GM23338 (cell line): Measurements from ENCODE around the gene TAS2R41. TPM values are rescaled to one million over a fixed set of nuclear protein-coding genes. Genes with fewer than 3 reads are reported as not detected.

Experiments
- ATAC-seq: fragments of 200-7000 bp; cut with Tn5 transposase; 3 replicates; pipeline ENCODE4 v1.9.1; 2020
- DNase-seq: peaks from one replicate; pipeline ENCODE4 v3.0.0-alpha.2; 2015; ENCODE audit warnings: low spot score
- H2AFZ ChIP-seq: fragments of 200-600 bp; sonication (generic); 2 replicates; pipeline ENCODE4 v1.8.0; 2016; ENCODE audit warnings: antibody characterized with exemption, mild to moderate bottlenecking, moderate library complexity
- H3F3A ChIP-seq: fragments of 200-600 bp; sonication (generic); replicated peaks from 2 replicates; pipeline ENCODE4 v1.8.0; 2017; ENCODE audit warnings: antibody characterized with exemption, mixed run types, low read depth
- H3K27ac ChIP-seq: fragments of 200-600 bp; sonication (generic); 2 replicates; pipeline ENCODE4 v1.6.1; 2016; ENCODE audit warnings: low read depth
- H3K27me3 ChIP-seq: fragments of 200-600 bp; sonication (generic); 2 replicates; pipeline ENCODE4 v1.8.0; 2016; ENCODE audit warnings: mild to moderate bottlenecking, mixed run types, moderate library complexity; ENCODE audit not compliant: insufficient read depth
- H3K36me3 ChIP-seq: fragments of 200-600 bp; sonication (generic); 2 replicates; pipeline ENCODE4 v1.8.0; 2016; ENCODE audit warnings: mild to moderate bottlenecking; ENCODE audit not compliant: insufficient read depth
- H3K4me1 ChIP-seq: fragments of 200-600 bp; sonication (generic); 2 replicates; pipeline ENCODE4 v1.8.0; 2016; ENCODE audit warnings: mild to moderate bottlenecking, moderate library complexity; ENCODE audit not compliant: insufficient read depth
- H3K4me2 ChIP-seq: fragments of 200-600 bp; sonication (generic); 2 replicates; pipeline ENCODE4 v1.7.1; 2017; ENCODE audit warnings: mixed run types
- H3K4me3 ChIP-seq: fragments of 200-600 bp; sonication (generic); 2 replicates; pipeline ENCODE4 v1.6.1; 2016; ENCODE audit warnings: mixed run types
- H3K79me2 ChIP-seq: fragments of 200-600 bp; sonication (generic); replicated peaks from 2 replicates; pipeline ENCODE4 v1.8.0; 2017; ENCODE audit warnings: mild to moderate bottlenecking; ENCODE audit not compliant: insufficient read depth
- H3K9me2 ChIP-seq: fragments of 200-600 bp; sonication (generic); 2 replicates; pipeline ENCODE4 v1.8.0; 2017; ENCODE audit not compliant: insufficient read depth
- H4K20me1 ChIP-seq: fragments of 200-600 bp; sonication (generic); replicated peaks from 2 replicates; pipeline ENCODE4 v1.8.0; 2017; ENCODE audit warnings: mild to moderate bottlenecking; ENCODE audit not compliant: insufficient read depth
- H3K27ac Mint-ChIP-seq: 2 replicates; pipeline ENCODE4 v1.8.0; 2020; ENCODE audit warnings: inconsistent platforms, mild to moderate bottlenecking, moderate library complexity, mixed read lengths
- H3K27me3 Mint-ChIP-seq: 3 replicates; pipeline ENCODE4 v1.8.0; 2022; ENCODE audit warnings: low read depth, mild to moderate bottlenecking, moderate library complexity, mixed read lengths, inconsistent platforms; ENCODE audit not compliant: insufficient read depth, poor library complexity
- H3K36me3 Mint-ChIP-seq: 3 replicates; pipeline ENCODE4 v1.8.0; 2021; ENCODE audit warnings: low read depth, mild to moderate bottlenecking, inconsistent platforms, moderate library complexity, mixed read lengths
- H3K4me1 Mint-ChIP-seq: 3 replicates; pipeline ENCODE4 v1.8.0; 2020; ENCODE audit warnings: mild to moderate bottlenecking, inconsistent platforms, mixed read lengths
- H3K4me3 Mint-ChIP-seq: 3 replicates; pipeline ENCODE4 v1.8.0; 2021; ENCODE audit warnings: moderate library complexity, mild to moderate bottlenecking, inconsistent platforms, mixed read lengths
- H3K9me3 Mint-ChIP-seq: 3 replicates; pipeline ENCODE4 v1.8.0; 2020; ENCODE audit warnings: moderate library complexity, mild to moderate bottlenecking, inconsistent platforms, mixed read lengths
- CREB1 ChIP-seq: fragments of 250-450 bp; sonication (Bioruptor Pico); IDR thresholded peaks from 2 replicates; pipeline ENCODE4 v1.5.0; 2020; ENCODE audit warnings: low read depth, mild to moderate bottlenecking, moderate library complexity
- CTCF ChIP-seq, 2 experiments: fragments of 200-600 bp in 1 of 2; sonication (generic) in 1 of 2; conservative IDR thresholded peaks; 2 replicates each; pipeline versions ENCODE4 v1.5.1 to v1.6.1; 2016 to 2017; ENCODE audit warnings: antibody characterized with exemption in 2 of 2, low read depth in 2 of 2, mild to moderate bottlenecking in 2 of 2, moderate library complexity in 1 of 2
- ETS1 ChIP-seq: IDR thresholded peaks from 2 replicates; pipeline ENCODE4 v1.6.1; 2016; ENCODE audit warnings: antibody characterized with exemption
- EZH2 ChIP-seq: fragments of 200-600 bp; sonication (generic); IDR thresholded peaks from one replicate; pipeline ENCODE4 v1.8.0; 2017; ENCODE audit warnings: antibody characterized with exemption, mild to moderate bottlenecking, low read depth; ENCODE audit not compliant: unreplicated experiment
- POLR2AphosphoS5 ChIP-seq: IDR thresholded peaks from 2 replicates; pipeline ENCODE4 v1.6.1; 2016; ENCODE audit warnings: antibody characterized with exemption, low read depth
- ZNF114 ChIP-seq: fragments of 250-450 bp; sonication (Bioruptor Pico); IDR thresholded peaks from 2 replicates; pipeline ENCODE4 v1.5.0; 2020; ENCODE audit warnings: mild to moderate bottlenecking, moderate library complexity
- polyA plus RNA-seq: library from polyadenylated mRNA; unstranded; fragments of >200 nt; fragmentation: Nextera tagmentation; extraction: Ambion mirVana; gene quantifications from 2 replicates; pipeline ENCODE4 v1.2.1, GENCODE V29; 2016
- total RNA-seq: library from RNA; depleted of rRNA; stranded (reverse); fragments of >200 nt; shearing (Covaris generic); gene quantifications from 2 replicates; pipeline ENCODE4 v1.2.3, GENCODE V29; 2014
- TF ChIP-seq, protein P1 (sequence below): fragments of 250-450 bp; sonication (Bioruptor Pico); IDR thresholded peaks from 2 replicates; pipeline ENCODE4 v1.5.0; 2020; ENCODE audit warnings: mild to moderate bottlenecking, moderate library complexity

The TAS2R41 gene
- total and polyA plus RNA-seq, 2 experiments from 2014 or later, result 1.2 TPM; not detected in 1

GRCh38 chr7:143448429-143448828, 29.2 kb upstream of the TAS2R41 start (continued):
- TF ChIP-seq, protein P1, sequence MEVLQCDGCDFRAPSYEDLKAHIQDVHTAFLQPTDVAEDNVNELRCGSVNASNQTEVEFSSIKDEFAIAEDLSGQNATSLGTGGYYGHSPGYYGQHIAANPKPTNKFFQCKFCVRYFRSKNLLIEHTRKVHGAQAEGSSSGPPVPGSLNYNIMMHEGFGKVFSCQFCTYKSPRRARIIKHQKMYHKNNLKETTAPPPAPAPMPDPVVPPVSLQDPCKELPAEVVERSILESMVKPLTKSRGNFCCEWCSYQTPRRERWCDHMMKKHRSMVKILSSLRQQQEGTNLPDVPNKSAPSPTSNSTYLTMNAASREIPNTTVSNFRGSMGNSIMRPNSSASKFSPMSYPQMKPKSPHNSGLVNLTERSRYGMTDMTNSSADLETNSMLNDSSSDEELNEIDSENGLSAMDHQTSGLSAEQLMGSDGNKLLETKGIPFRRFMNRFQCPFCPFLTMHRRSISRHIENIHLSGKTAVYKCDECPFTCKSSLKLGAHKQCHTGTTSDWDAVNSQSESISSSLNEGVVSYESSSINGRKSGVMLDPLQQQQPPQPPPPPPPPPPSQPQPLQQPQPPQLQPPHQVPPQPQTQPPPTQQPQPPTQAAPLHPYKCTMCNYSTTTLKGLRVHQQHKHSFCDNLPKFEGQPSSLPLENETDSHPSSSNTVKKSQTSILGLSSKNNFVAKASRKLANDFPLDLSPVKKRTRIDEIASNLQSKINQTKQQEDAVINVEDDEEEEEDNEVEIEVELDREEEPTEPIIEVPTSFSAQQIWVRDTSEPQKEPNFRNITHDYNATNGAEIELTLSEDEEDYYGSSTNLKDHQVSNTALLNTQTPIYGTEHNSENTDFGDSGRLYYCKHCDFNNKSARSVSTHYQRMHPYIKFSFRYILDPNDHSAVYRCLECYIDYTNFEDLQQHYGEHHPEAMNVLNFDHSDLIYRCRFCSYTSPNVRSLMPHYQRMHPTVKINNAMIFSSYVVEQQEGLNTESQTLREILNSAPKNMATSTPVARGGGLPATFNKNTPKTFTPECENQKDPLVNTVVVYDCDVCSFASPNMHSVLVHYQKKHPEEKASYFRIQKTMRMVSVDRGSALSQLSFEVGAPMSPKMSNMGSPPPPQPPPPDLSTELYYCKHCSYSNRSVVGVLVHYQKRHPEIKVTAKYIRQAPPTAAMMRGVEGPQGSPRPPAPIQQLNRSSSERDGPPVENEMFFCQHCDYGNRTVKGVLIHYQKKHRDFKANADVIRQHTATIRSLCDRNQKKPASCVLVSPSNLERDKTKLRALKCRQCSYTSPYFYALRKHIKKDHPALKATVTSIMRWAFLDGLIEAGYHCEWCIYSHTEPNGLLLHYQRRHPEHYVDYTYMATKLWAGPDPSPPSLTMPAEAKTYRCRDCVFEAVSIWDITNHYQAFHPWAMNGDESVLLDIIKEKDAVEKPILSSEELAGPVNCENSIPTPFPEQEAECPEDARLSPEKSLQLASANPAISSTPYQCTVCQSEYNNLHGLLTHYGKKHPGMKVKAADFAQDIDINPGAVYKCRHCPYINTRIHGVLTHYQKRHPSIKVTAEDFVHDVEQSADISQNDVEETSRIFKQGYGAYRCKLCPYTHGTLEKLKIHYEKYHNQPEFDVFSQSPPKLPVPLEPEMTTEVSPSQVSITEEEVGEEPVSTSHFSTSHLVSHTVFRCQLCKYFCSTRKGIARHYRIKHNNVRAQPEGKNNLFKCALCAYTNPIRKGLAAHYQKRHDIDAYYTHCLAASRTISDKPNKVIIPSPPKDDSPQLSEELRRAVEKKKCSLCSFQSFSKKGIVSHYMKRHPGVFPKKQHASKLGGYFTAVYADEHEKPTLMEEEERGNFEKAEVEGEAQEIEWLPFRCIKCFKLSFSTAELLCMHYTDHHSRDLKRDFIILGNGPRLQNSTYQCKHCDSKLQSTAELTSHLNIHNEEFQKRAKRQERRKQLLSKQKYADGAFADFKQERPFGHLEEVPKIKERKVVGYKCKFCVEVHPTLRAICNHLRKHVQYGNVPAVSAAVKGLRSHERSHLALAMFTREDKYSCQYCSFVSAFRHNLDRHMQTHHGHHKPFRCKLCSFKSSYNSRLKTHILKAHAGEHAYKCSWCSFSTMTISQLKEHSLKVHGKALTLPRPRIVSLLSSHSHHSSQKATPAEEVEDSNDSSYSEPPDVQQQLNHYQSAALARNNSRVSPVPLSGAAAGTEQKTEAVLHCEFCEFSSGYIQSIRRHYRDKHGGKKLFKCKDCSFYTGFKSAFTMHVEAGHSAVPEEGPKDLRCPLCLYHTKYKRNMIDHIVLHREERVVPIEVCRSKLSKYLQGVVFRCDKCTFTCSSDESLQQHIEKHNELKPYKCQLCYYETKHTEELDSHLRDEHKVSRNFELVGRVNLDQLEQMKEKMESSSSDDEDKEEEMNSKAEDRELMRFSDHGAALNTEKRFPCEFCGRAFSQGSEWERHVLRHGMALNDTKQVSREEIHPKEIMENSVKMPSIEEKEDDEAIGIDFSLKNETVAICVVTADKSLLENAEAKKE (CRISPR knock-in tag), result no peak
- no peak for TF ChIP-seq POLR2AphosphoS5
- TF ChIP-seq CTCF (conservative IDR thresholded peaks at IDR 0.05; ENCODE audit: low read depth in 2 of 2), result no peak
- TF ChIP-seq CREB1 (CRISPR knock-in tag), result no peak
- no peak for TF ChIP-seq ETS1

DNA sequence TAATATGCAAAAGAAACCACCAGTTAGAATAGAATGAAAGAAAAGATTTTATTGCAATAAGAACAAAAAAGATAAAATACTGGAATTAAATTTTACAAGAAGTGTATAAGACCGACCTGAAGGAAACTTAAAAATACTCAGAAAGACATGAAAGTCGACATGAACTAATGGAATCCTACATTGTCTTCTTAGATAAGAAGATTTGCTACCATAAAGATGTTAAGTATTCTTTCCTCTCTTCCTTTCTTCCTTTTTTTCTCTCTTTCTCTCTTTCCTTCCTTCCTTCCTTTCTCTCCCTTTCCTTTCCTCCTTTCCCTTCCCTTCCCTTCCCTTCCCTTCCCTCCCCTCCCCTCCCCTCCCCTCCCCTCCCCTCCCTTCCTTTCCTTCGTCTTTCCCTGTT, 27.9 kb upstream of the TAS2R41 start:
- ATAC-seq, result no peak
- Histone ChIP-seq H3K9me2 (no peaks in the 10 kb centered on the region; the same call in 1 of the 2 replicates), H3K4me1 (peaks cover 10% of the 10 kb centered on the region; the same call in 1 of the 2 replicates), H3K27me3 (no peaks in the 10 kb centered on the region), H2AFZ (no peak overlapping the region), H3K36me3 (no peaks in the 10 kb centered on the region), H3K27ac (no peak overlapping the region), H3K79me2 (no peaks in the 10 kb centered on the region), H3F3A (no peaks in the 10 kb centered on the region), H4K20me1 (no peaks in the 10 kb centered on the region), H3K4me2 (no peak overlapping the region), H3K4me3 (no peak overlapping the region)
- no peak overlapping the region for H3K27ac Mint-ChIP-seq
- no peak for DNase-seq
- H3K27me3 Mint-ChIP-seq, result peaks cover 4% of the 10 kb centered on the region
- H3K36me3 Mint-ChIP-seq, result no peaks in the 10 kb centered on the region
- H3K9me3 Mint-ChIP-seq, result no peaks in the 10 kb centered on the region
- TF ChIP-seq, protein P1 (CRISPR knock-in tag), result no peak
- no peak for TF ChIP-seq ZNF114 (CRISPR knock-in tag)
- TF ChIP-seq EZH2, result no peak
- no peaks in the 10 kb centered on the region for H3K4me1 Mint-ChIP-seq
- no peak overlapping the region for H3K4me3 Mint-ChIP-seq
